ENCODE results near the gene ACOT7. TPM values are rescaled to one million over a fixed set of nuclear protein-coding genes. Genes with fewer than 3 reads are reported as not detected.

ACOT7 gene
- total and polyA plus RNA-seq, 2 experiments from 2014 or later: 167 to 169 TPM

DNA sequence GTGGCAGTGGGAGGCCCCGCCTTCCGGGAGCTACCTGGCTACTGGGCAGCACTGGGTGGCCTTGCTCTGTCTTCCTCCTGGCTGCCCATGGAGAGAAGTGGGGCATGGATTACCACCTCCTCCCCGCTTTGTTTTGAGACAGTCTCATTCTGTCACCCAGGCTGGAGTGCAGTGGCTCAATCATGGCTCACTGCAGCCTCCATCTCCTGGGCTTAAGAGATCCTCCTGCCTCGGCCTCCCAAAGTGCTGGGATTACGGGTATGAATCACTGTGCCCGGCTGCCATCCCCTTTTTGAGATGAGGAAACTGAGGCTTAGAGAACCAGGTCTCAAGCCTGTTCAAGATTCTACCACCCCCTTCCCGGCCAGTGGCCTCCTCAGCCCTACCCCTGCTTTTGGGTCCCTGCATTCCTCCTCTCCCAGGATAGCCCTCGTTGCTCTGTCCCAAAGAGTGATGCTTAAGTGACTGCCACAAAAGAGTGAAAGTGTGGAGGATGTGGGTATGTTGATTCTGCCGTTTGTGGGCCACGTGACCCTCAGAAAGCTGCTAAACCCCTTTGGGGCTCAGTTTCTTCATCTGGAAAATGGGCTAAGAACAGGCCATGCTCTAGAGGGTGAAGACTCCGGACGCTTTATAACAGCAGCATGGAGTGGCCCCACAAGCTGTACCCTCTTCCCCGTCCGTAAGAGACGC, 141.7 kb downstream of the ACOT7 start:
- no peaks in the 10 kb centered on the region for H3K36me3 Mint-ChIP-seq (ENCODE audit: low read depth)
- peaks cover 44% of the 10 kb centered on the region for H3K27me3 Mint-ChIP-seq (ENCODE audit: insufficient read depth, low read depth, poor library complexity)

More for the DNA sequence above, 141.7 kb downstream of the ACOT7 start:
- Mint-ChIP-seq H3K4me3 (no peak overlapping the region), H3K9me3 (no peaks in the 10 kb centered on the region; the same call in 2 of the 3 replicates), H3K4me1 (peaks cover 6% of the 10 kb centered on the region; the same call in 2 of the 3 replicates), H3K27ac (no peak overlapping the region)
- H3K4me1 ChIP-seq (ENCODE audit: insufficient read depth): peaks cover 3% of the 10 kb centered on the region
- no peak overlapping the region for H3K4me3 ChIP-seq
- no peak for ATAC-seq
- H3K4me2 ChIP-seq: no peak overlapping the region
- peaks cover 6% of the 10 kb centered on the region for H4K20me1 ChIP-seq (replicated peaks; ENCODE audit: insufficient read depth)
- DNase-seq (ENCODE audit: low spot score): no peak
- no peak overlapping the region for H3K27ac ChIP-seq (ENCODE audit: low read depth)
- H3F3A ChIP-seq (replicated peaks; ENCODE audit: low read depth): no peaks in the 10 kb centered on the region; the same call in 1 of the 2 replicates
- TF ChIP-seq NANOG (IDR thresholded peaks at IDR 0.05; ENCODE audit: borderline replicate concordance): no peak
- TF ChIP-seq, protein P1, sequence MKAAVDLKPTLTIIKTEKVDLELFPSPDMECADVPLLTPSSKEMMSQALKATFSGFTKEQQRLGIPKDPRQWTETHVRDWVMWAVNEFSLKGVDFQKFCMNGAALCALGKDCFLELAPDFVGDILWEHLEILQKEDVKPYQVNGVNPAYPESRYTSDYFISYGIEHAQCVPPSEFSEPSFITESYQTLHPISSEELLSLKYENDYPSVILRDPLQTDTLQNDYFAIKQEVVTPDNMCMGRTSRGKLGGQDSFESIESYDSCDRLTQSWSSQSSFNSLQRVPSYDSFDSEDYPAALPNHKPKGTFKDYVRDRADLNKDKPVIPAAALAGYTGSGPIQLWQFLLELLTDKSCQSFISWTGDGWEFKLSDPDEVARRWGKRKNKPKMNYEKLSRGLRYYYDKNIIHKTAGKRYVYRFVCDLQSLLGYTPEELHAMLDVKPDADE (IDR thresholded peaks at IDR 0.05): no peak
- TF ChIP-seq ZNF114 (CRISPR knock-in tag; IDR thresholded peaks at IDR 0.05): no peak
- no peak for TF ChIP-seq EZH2phosphoT487 (IDR thresholded peaks at IDR 0.05; ENCODE audit: unreplicated experiment)
- TF ChIP-seq ZNF331 (CRISPR knock-in tag; IDR thresholded peaks at IDR 0.05; ENCODE audit: low read depth): no peak
- TF ChIP-seq, protein P2, sequence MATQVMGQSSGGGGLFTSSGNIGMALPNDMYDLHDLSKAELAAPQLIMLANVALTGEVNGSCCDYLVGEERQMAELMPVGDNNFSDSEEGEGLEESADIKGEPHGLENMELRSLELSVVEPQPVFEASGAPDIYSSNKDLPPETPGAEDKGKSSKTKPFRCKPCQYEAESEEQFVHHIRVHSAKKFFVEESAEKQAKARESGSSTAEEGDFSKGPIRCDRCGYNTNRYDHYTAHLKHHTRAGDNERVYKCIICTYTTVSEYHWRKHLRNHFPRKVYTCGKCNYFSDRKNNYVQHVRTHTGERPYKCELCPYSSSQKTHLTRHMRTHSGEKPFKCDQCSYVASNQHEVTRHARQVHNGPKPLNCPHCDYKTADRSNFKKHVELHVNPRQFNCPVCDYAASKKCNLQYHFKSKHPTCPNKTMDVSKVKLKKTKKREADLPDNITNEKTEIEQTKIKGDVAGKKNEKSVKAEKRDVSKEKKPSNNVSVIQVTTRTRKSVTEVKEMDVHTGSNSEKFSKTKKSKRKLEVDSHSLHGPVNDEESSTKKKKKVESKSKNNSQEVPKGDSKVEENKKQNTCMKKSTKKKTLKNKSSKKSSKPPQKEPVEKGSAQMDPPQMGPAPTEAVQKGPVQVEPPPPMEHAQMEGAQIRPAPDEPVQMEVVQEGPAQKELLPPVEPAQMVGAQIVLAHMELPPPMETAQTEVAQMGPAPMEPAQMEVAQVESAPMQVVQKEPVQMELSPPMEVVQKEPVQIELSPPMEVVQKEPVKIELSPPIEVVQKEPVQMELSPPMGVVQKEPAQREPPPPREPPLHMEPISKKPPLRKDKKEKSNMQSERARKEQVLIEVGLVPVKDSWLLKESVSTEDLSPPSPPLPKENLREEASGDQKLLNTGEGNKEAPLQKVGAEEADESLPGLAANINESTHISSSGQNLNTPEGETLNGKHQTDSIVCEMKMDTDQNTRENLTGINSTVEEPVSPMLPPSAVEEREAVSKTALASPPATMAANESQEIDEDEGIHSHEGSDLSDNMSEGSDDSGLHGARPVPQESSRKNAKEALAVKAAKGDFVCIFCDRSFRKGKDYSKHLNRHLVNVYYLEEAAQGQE (IDR thresholded peaks at IDR 0.05; ENCODE audit: unreplicated experiment): no peak
- TF ChIP-seq JUNB (IDR thresholded peaks at IDR 0.05; ENCODE audit: unreplicated experiment): no peak
- TF ChIP-seq, protein P3, sequence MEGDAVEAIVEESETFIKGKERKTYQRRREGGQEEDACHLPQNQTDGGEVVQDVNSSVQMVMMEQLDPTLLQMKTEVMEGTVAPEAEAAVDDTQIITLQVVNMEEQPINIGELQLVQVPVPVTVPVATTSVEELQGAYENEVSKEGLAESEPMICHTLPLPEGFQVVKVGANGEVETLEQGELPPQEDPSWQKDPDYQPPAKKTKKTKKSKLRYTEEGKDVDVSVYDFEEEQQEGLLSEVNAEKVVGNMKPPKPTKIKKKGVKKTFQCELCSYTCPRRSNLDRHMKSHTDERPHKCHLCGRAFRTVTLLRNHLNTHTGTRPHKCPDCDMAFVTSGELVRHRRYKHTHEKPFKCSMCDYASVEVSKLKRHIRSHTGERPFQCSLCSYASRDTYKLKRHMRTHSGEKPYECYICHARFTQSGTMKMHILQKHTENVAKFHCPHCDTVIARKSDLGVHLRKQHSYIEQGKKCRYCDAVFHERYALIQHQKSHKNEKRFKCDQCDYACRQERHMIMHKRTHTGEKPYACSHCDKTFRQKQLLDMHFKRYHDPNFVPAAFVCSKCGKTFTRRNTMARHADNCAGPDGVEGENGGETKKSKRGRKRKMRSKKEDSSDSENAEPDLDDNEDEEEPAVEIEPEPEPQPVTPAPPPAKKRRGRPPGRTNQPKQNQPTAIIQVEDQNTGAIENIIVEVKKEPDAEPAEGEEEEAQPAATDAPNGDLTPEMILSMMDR (conservative IDR thresholded peaks at IDR 0.05; ENCODE audit: low read depth in 2 of 2): no peak
- TF ChIP-seq, protein P4, sequence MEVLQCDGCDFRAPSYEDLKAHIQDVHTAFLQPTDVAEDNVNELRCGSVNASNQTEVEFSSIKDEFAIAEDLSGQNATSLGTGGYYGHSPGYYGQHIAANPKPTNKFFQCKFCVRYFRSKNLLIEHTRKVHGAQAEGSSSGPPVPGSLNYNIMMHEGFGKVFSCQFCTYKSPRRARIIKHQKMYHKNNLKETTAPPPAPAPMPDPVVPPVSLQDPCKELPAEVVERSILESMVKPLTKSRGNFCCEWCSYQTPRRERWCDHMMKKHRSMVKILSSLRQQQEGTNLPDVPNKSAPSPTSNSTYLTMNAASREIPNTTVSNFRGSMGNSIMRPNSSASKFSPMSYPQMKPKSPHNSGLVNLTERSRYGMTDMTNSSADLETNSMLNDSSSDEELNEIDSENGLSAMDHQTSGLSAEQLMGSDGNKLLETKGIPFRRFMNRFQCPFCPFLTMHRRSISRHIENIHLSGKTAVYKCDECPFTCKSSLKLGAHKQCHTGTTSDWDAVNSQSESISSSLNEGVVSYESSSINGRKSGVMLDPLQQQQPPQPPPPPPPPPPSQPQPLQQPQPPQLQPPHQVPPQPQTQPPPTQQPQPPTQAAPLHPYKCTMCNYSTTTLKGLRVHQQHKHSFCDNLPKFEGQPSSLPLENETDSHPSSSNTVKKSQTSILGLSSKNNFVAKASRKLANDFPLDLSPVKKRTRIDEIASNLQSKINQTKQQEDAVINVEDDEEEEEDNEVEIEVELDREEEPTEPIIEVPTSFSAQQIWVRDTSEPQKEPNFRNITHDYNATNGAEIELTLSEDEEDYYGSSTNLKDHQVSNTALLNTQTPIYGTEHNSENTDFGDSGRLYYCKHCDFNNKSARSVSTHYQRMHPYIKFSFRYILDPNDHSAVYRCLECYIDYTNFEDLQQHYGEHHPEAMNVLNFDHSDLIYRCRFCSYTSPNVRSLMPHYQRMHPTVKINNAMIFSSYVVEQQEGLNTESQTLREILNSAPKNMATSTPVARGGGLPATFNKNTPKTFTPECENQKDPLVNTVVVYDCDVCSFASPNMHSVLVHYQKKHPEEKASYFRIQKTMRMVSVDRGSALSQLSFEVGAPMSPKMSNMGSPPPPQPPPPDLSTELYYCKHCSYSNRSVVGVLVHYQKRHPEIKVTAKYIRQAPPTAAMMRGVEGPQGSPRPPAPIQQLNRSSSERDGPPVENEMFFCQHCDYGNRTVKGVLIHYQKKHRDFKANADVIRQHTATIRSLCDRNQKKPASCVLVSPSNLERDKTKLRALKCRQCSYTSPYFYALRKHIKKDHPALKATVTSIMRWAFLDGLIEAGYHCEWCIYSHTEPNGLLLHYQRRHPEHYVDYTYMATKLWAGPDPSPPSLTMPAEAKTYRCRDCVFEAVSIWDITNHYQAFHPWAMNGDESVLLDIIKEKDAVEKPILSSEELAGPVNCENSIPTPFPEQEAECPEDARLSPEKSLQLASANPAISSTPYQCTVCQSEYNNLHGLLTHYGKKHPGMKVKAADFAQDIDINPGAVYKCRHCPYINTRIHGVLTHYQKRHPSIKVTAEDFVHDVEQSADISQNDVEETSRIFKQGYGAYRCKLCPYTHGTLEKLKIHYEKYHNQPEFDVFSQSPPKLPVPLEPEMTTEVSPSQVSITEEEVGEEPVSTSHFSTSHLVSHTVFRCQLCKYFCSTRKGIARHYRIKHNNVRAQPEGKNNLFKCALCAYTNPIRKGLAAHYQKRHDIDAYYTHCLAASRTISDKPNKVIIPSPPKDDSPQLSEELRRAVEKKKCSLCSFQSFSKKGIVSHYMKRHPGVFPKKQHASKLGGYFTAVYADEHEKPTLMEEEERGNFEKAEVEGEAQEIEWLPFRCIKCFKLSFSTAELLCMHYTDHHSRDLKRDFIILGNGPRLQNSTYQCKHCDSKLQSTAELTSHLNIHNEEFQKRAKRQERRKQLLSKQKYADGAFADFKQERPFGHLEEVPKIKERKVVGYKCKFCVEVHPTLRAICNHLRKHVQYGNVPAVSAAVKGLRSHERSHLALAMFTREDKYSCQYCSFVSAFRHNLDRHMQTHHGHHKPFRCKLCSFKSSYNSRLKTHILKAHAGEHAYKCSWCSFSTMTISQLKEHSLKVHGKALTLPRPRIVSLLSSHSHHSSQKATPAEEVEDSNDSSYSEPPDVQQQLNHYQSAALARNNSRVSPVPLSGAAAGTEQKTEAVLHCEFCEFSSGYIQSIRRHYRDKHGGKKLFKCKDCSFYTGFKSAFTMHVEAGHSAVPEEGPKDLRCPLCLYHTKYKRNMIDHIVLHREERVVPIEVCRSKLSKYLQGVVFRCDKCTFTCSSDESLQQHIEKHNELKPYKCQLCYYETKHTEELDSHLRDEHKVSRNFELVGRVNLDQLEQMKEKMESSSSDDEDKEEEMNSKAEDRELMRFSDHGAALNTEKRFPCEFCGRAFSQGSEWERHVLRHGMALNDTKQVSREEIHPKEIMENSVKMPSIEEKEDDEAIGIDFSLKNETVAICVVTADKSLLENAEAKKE (CRISPR knock-in tag; IDR thresholded peaks at IDR 0.05): no peak
- TF ChIP-seq POLR2AphosphoS5 (IDR thresholded peaks at IDR 0.05; ENCODE audit: low read depth): no peak
- no peak for TF ChIP-seq CREB1 (CRISPR knock-in tag; IDR thresholded peaks at IDR 0.05; ENCODE audit: low read depth)
- no peak for TF ChIP-seq STAT1 (IDR thresholded peaks at IDR 0.05; ENCODE audit: unreplicated experiment)
- TF ChIP-seq EZH2 (IDR thresholded peaks at IDR 0.05; ENCODE audit: low read depth, unreplicated experiment): no peak
- H3K9me2 ChIP-seq (ENCODE audit: insufficient read depth): no peaks in the 10 kb centered on the region
- H3K27me3 ChIP-seq (ENCODE audit: insufficient read depth): peaks cover 51% of the 10 kb centered on the region
- H2AFZ ChIP-seq: no peak overlapping the region
- no peaks in the 10 kb centered on the region for H3K79me2 ChIP-seq (replicated peaks; ENCODE audit: insufficient read depth)
- H3K36me3 ChIP-seq (ENCODE audit: insufficient read depth): no peaks in the 10 kb centered on the region

All from GM23338 (cell line).